WTC11 (cell line): ENCODE data around the gene PLD2. TPM values are rescaled to one million over a fixed set of nuclear protein-coding genes. Genes with fewer than 3 reads are reported as not detected.
A peak's percentile ranks its signal among the peaks of the same experiment; 100 is the strongest.

ENCODE experiments used
- ATAC-seq: fragments of 200-7000 bp; cut with Tn5 transposase; 2 replicates; pipeline ENCODE4 v1.10.0; 2021; ENCODE audit warnings: mild to moderate bottlenecking, moderate library complexity
- CTCF ChIA-PET: fragments of 300-600 bp; sonication (Branson Sonifier 250); formaldehyde crosslinking; loops from one replicate; lab custom pipeline; 2021; ENCODE audit warnings: antibody characterized with exemption; lab: Charles Lee
- POLR2A ChIA-PET: fragments of 350-600 bp; sonication (Branson Sonifier 250); formaldehyde crosslinking; loops from one replicate; lab custom pipeline; 2021; ENCODE audit warnings: antibody characterized with exemption; lab: Charles Lee
- DNase-seq: peaks from one replicate; pipeline ENCODE4 v3.0.0; 2021; ENCODE audit warnings: low spot score
- H3K27ac Mint-ChIP-seq: 2 replicates; pipeline ENCODE4 v1.8.0; 2021; ENCODE audit warnings: mixed read lengths
- H3K27me3 Mint-ChIP-seq: 2 replicates; pipeline ENCODE4 v1.8.0; 2021; ENCODE audit warnings: low read depth, mild to moderate bottlenecking, moderate library complexity, mixed read lengths
- H3K36me3 Mint-ChIP-seq: 2 replicates; pipeline ENCODE4 v1.8.0; 2021; ENCODE audit warnings: mixed read lengths
- H3K4me1 Mint-ChIP-seq: 2 replicates; pipeline ENCODE4 v1.8.0; 2022; ENCODE audit warnings: mixed read lengths
- H3K4me3 Mint-ChIP-seq: 2 replicates; pipeline ENCODE4 v1.8.0; 2021; ENCODE audit warnings: mild to moderate bottlenecking, moderate library complexity, mixed read lengths
- H3K9me3 Mint-ChIP-seq: 2 replicates; pipeline ENCODE4 v1.8.0; 2021; ENCODE audit warnings: mixed read lengths
- ARID4B ChIP-seq: sonication (generic); formaldehyde crosslinking; IDR thresholded peaks from 2 replicates; pipeline ENCODE4 v1.8.0; 2023; ENCODE audit warnings: missing genetic modification reagents, mild to moderate bottlenecking, borderline replicate concordance
- CREB1 ChIP-seq: sonication (generic); formaldehyde crosslinking; IDR thresholded peaks from 2 replicates; pipeline ENCODE4 v1.8.0; 2023; ENCODE audit warnings: mild to moderate bottlenecking, missing genetic modification reagents
- CTCF ChIP-seq: fragments of 200-600 bp; IDR thresholded peaks from 2 replicates; pipeline ENCODE4 v1.8.0; 2022; ENCODE audit warnings: antibody characterized with exemption
- E2F5 ChIP-seq: sonication (generic); formaldehyde crosslinking; IDR thresholded peaks from 2 replicates; pipeline ENCODE4 v1.8.1; 2022; ENCODE audit warnings: mild to moderate bottlenecking, moderate library complexity, missing genetic modification reagents
- ELF4 ChIP-seq: sonication (generic); formaldehyde crosslinking; IDR thresholded peaks from 2 replicates; pipeline ENCODE4 v1.8.1; 2022; ENCODE audit warnings: low read depth, mild to moderate bottlenecking, moderate library complexity, missing genetic modification reagents
- HMGXB4 ChIP-seq: sonication (generic); formaldehyde crosslinking; IDR thresholded peaks from 2 replicates; pipeline ENCODE4 v1.8.1; 2023; ENCODE audit warnings: mild to moderate bottlenecking, moderate library complexity, missing genetic modification reagents
- JUN ChIP-seq: sonication (generic); formaldehyde crosslinking; IDR thresholded peaks from 2 replicates; pipeline ENCODE4 v1.8.0; 2023; ENCODE audit warnings: mild to moderate bottlenecking, missing genetic modification reagents
- KAT7 ChIP-seq: sonication (generic); formaldehyde crosslinking; IDR thresholded peaks from 2 replicates; pipeline ENCODE4 v1.8.1; 2023; ENCODE audit warnings: missing genetic modification reagents, mild to moderate bottlenecking, borderline replicate concordance
- NFE2L1 ChIP-seq: sonication (generic); formaldehyde crosslinking; IDR thresholded peaks from 2 replicates; pipeline ENCODE4 v1.8.1; 2023; ENCODE audit warnings: missing genetic modification reagents
- NFYB ChIP-seq: sonication (generic); formaldehyde crosslinking; conservative IDR thresholded peaks from 2 replicates; pipeline ENCODE4 v1.8.0; 2022; ENCODE audit warnings: low read depth, missing genetic modification reagents
- NR1H2 ChIP-seq: sonication (generic); formaldehyde crosslinking; IDR thresholded peaks from 2 replicates; pipeline ENCODE4 v1.9.0; 2021; ENCODE audit warnings: mild to moderate bottlenecking, moderate library complexity, missing genetic modification reagents
- TP53 ChIP-seq: sonication (generic); formaldehyde crosslinking; IDR thresholded peaks from 2 replicates; pipeline ENCODE4 v1.8.1; 2023; ENCODE audit warnings: mild to moderate bottlenecking, missing genetic modification reagents
- ZBTB43 ChIP-seq: sonication (generic); formaldehyde crosslinking; IDR thresholded peaks from 2 replicates; pipeline ENCODE4 v1.8.1; 2023; ENCODE audit warnings: mild to moderate bottlenecking, missing genetic modification reagents
- ZMAT4 ChIP-seq: fragments of 250-450 bp; sonication (Bioruptor Pico); IDR thresholded peaks from 2 replicates; pipeline ENCODE4 v1.9.0; 2021; ENCODE audit warnings: mild to moderate bottlenecking
- ZNF121 ChIP-seq: sonication (generic); formaldehyde crosslinking; IDR thresholded peaks from 2 replicates; pipeline ENCODE4 v1.8.0; 2023; ENCODE audit warnings: missing genetic modification reagents
- ZNF416 ChIP-seq: fragments of 250-450 bp; sonication (Bioruptor Pico); IDR thresholded peaks from 2 replicates; pipeline ENCODE4 v1.9.0; 2021; ENCODE audit warnings: mild to moderate bottlenecking, inconsistent platforms
- ZNF423 ChIP-seq: fragments of 250-450 bp; sonication (Bioruptor Pico); IDR thresholded peaks from 2 replicates; pipeline ENCODE4 v2.1.2; 2022; ENCODE audit warnings: mild to moderate bottlenecking, moderate library complexity
- ZNF425 ChIP-seq: fragments of 250-450 bp; sonication (Bioruptor Pico); conservative IDR thresholded peaks from 2 replicates; pipeline ENCODE4 v1.9.0; 2021; ENCODE audit warnings: mild to moderate bottlenecking
- ZNF532 ChIP-seq: fragments of 250-450 bp; sonication (Bioruptor Pico); IDR thresholded peaks from 2 replicates; pipeline ENCODE4 v1.9.0; 2021; ENCODE audit warnings: mild to moderate bottlenecking, borderline replicate concordance
- total RNA-seq: library from RNA; stranded (reverse); gene quantifications from 3 replicates; pipeline ENCODE4 v1.2.3, GENCODE V29; 2021

PLD2 gene
- total RNA-seq, 1 experiment from 2014 or later, result 64.9 TPM

GRCh38 chr17:4790705-4791088 lies 16.3 kb upstream of the PLD2 start:
- Mint-ChIP-seq H3K27ac (no peak overlapping the region), H3K27me3 (peaks cover 53% of the 10 kb centered on the region), H3K9me3 (no peaks in the 10 kb centered on the region), H3K36me3 (no peaks in the 10 kb centered on the region), H3K4me3 (peak overlapping the region; percentile 77), H3K4me1 (peaks cover 33% of the 10 kb centered on the region)
- DNase-seq (no peak), ATAC-seq (no peak)
- TF ChIP-seq CTCF, result no peak
- TF ChIP-seq E2F5 (CRISPR knock-in tag), result no peak
- no peak for TF ChIP-seq CREB1 (CRISPR knock-in tag)
- no peak for TF ChIP-seq ZMAT4 (CRISPR knock-in tag)
- TF ChIP-seq TP53 (CRISPR knock-in tag), result no peak
- no peak for TF ChIP-seq ZNF532 (CRISPR knock-in tag)
- no peak for TF ChIP-seq ARID4B (CRISPR knock-in tag)
- TF ChIP-seq KAT7 (CRISPR knock-in tag), result no peak
- TF ChIP-seq ZNF121 (CRISPR knock-in tag), result no peak
- no peak for TF ChIP-seq ZNF416 (CRISPR knock-in tag)
- no peak for TF ChIP-seq NFYB (CRISPR knock-in tag)
- no peak for TF ChIP-seq NFE2L1 (CRISPR knock-in tag)
- no peak for TF ChIP-seq HMGXB4 (CRISPR knock-in tag)
- no peak for TF ChIP-seq ELF4 (CRISPR knock-in tag)
- TF ChIP-seq ZNF425, result no peak
- TF ChIP-seq ZBTB43 (CRISPR knock-in tag), result no peak
- no peak for TF ChIP-seq ZNF423
- no peak for TF ChIP-seq JUN
- TF ChIP-seq NR1H2 (CRISPR knock-in tag), result no peak
- POLR2A ChIA-PET, result interaction anchor here (0.6 to 1.9 kb wide), 3 partner anchors 16 to 68 kb away, joined by 3 to 12 read pairs (median 3); partner anchors contain the start of gene PLD2
- CTCF ChIA-PET, result interaction anchor here (0.6 to 3.2 kb wide), 26 partner anchors 9 to 110 kb away, joined by 3 to 27 read pairs (median 4); partner anchors contain the start of genes ARRB2, C17orf107, MED11 and PLD2
